ENCODE data around the gene NCAPD3.
"Not testable (repeated sequence)": the region's sequence is repeated elsewhere in the genome, so short reads cannot be mapped to it uniquely, and the experiment has no call there.

The NCAPD3 gene

DNA sequence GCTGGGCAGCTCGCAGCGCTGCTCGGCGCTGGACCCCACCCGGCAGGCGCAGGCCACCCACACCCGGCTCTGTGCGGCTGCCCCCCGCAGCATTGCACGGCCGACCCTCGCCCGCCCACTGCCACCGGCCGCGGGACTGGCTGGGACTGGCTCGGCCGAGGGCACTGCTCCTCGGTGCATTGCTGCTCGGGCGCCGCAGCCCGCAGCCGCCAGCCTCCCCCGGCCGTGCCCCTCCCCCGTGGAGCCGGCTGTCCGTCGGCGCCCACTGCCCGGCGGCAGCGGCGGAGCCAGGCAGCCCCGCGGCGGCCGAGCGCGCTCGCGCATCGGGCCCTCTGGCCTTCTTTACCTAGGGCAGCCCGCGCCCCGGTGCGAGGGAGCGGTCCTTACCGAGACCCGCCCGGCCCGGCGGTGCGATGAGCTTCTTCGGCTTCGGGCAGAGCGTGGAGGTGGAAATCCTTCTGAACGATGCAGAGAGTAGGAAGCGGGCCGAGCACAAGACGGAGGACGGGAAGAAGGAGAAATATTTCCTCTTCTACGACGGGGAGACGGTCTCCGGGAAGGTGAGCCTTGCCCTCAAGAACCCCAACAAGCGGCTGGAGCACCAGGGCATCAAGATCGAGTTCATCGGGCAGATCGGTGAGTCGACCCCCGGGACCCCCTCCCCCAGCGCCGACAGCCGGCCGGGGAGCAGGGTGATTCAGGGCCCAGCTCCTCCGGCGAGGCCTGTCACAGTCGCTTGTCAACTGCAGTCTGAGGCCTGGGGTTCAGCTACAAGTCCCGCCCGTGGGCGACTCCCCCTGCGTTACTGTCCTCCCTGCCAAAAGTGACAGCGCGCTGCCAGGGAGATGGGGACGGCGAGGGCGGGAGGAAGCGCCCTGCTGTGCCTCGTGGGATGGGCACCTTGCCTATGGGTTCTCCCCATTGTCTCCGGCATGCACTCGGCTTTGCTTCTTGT is 1.2 kb upstream of the NCAPD3 start:
- DNase-seq = no peak

DNA sequence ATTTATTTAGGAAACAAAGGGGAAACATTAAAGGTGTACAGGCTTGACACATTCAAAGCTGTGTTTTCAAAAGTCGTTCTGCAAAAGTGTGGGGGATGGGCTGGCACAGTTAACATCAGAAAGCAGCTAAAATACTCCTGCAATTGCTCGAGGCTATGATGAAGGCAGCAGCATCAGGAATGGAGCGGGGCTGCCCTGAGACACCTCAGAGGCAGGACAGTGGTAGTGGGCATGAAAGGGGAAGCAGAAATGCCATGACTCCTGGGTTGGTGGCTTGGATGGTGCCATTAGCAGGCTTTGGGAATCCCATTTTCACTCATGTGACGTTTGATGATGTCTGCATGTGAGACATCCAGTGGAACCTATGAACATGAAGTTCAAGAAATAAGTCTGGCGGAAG is 646 bp downstream of the NCAPD3 start:
- DNase-seq = no peak

DNA sequence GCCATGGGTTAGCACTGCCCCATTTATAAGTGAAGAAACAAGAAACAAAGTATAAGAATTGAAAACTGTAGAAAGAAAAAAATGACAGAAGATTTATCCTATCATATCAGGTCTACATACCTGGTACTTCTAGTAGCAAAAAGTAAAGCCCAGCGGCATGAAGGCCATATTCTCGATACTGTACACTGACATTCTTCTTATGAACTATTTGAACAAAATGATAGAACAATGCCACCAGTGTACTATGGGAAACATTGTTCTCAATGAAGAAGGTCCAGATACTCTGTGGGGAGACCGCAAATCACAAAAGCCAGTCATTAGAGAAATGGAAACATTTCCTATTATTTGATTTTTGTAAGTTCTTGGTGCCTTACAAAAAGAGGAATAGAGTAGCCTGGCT is 7.0 kb downstream of the NCAPD3 start:
- no peak for DNase-seq

DNA sequence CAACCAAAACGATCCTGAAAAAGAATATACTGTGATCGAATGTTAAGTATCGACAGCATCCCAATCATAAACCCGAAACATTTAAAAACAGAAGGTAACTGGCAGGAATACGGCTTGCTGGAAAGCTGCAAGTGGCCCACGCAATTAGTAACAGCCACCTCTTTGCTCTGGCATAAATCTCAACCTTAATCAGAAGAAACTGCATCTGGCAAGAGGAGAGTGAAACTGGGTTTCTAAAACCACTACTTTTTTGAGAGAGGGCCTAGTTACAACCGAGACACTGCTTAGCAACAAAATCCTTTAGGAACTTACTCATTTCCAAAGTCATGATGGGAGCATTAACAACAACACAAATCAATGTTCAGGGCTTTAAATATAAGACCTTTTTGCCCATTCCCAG is 7.9 kb downstream of the NCAPD3 start:
- DNase-seq = no peak

DNA sequence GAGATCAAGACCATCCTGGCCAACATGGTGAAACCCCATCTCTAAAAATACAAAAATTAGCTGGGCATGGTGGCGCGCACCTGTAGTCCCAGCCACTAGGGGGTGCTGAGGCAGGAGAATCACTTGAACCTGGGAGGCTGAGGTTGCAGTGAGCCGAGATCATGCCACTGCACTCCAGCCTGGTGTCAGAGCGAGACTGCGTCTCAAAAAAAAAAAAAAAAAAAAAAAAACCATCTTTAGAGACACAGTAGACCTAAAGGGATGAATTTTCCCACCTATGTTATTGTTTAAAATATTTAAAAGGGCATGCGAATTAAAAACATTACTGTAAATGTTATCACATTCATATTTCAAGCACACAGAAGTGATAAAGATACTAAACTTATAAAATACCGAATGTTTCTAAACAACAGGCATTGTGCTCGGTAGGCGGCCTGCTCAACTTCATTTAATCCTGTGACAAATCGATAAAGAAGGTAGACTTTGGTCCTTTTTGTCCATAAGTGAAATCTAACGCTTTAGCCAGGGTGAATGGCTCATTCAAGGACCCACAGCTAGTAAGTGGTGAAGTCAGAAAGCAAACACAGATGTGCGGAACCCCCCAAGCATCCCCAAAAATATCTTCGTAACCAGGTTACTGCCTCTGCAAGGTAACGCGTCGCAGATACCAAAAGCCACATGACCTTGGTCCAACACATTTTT is 16.1 kb downstream of the NCAPD3 start:
- DNase-seq = no peak

DNA sequence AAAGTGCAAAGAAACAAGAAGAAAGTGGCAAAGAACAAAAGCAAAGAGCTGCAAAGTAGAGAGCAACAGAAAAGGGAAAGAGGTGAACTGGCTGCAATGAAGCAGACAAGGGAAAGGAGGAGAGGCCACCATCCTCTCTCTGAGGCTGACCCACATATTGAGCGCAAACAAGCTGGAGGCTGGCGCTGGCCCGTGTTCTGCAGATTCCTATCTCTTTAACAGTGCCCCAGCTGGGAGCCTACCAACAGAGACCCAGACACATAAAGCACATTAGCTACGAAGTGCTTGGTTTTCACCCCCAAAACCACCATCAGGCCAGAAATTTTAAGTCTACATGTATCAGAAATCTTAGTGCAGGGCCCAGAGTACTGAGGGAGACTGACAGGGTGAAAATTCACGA is 17.6 kb downstream of the NCAPD3 start:
- DNase-seq = no peak

DNA sequence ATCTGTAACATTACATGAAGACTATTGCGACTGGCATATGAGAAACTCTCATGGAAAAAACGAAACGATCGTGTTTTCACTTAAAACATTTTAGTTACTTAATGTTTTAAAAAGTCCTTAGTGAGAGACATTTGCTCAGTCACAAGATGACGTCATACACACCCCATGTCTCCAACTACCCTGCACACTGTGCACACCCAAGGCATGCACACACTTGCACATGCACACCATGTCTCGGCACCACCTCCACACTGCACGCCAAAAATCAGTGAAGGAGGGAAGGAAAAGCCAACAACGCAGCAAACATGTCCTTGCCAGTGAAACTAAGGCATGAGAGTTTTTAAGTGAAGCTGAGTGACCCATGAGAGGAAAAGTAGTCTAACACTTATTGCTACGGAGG is 18.0 kb downstream of the NCAPD3 start:
- no peak for DNase-seq

DNA sequence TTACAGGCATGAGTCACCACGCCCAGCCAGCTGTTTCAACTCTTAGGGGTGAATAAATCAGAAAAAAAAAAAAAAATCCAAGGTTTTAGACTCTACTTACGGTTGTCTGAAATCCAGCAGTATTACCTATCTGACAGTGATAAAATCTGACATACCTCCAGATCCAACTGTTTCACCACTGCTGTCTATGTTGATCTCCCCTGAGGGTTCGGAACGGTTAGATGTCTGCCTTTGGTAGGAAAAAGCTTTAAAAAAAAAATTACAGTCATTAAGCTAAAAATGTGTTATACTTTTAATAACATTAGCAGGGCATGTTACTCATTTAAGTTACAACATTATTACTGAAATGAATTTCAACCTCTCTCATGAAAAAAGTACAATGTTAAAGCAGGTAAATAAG is 21.1 kb downstream of the NCAPD3 start:
- no peak for DNase-seq

DNA sequence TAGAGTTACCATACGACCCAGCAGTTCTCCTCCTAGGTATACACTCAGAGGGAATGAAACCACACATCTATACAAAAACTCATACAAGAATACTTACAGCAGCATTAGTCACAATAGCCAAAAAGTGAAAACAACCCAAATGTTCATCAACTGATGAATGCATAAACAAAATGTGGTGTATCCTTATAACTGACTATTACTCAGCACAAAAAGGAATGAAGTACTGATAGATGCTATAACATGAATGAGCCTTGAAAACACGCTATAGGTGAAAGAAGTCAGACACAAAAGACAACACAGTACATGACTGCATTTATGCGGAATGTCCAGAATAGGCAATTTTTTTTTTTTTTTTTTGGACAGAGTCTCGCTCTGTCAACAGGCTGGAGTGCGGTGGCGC is 23.1 kb downstream of the NCAPD3 start:
- no peak for DNase-seq

DNA sequence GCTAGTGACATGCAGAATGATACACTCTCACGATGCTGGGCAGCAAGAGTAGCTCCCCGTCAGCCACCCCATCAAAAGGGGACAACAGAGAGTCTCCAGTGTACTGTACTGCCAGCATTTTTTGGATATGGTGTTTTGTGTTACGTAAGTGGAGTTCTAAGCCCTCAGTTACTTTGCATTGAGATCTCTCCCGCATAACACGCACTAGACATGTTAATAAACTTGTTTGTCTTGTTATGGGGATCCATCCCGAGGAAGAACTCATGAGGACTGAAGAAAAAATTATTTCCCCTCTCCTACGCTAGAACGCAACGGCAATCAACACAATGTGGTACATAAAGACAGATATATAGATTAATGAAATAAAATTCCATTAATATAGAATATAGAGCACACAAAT is 24.2 kb downstream of the NCAPD3 start:
- DNase-seq = no peak

DNA sequence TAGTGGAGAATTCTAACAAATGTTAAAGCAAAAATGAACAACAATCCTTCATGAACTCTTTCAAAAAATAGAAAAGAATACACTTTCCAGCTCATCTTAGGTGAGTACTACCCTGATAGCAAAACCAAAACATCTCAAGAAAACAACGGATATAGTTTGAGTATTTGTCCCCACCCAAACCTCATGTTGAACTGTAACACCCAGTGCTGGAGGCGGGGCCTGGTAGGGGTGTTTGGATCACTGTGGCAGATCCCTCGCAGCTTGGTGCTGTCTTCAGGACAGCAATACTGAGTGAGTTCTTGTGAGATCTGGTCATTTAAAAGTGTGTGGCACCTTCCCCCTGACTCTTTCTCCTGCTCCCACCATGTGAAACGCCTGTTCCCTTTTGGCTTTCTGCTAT is 27.0 kb downstream of the NCAPD3 start:
- no peak for DNase-seq

DNA sequence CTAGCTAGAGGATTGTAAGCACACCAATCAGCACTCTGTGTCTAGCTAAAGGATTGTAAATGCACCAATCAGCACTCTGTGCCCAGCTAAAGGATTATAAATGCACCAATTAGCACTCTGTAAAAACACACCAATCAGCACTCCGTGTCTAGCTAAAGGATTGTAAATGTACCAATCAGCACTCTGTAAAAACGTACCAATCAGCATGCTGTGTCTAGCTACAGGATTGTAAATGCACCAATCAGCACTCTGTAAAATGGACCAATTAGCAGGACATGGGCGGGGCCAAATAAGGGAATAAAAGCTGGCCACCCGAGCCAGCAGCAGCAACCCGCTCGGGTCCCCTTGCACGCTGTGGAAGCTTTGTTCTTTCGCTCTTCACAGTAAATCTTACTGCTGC is 35.7 kb downstream of the NCAPD3 start:
- not testable (repeated sequence) for DNase-seq

DNA sequence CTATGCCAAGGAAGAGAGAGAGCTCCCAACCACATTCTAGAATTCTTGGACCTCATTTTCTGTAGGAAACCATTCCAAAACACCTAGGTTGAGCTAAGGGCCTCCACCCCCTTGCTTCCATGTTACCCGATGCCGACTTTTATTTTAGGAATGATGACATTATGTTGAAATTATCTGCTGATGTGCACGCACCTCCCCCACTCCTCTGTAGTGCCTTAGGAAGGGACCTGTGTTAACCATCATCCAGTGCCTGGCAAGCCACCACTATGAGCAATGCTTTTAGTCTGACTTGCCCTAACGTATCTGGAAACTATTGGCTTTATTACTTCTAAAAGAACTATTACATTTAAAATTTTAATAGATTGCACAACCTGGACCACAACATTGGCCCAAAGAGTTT is 42.1 kb downstream of the NCAPD3 start:
- no peak for DNase-seq

DNA sequence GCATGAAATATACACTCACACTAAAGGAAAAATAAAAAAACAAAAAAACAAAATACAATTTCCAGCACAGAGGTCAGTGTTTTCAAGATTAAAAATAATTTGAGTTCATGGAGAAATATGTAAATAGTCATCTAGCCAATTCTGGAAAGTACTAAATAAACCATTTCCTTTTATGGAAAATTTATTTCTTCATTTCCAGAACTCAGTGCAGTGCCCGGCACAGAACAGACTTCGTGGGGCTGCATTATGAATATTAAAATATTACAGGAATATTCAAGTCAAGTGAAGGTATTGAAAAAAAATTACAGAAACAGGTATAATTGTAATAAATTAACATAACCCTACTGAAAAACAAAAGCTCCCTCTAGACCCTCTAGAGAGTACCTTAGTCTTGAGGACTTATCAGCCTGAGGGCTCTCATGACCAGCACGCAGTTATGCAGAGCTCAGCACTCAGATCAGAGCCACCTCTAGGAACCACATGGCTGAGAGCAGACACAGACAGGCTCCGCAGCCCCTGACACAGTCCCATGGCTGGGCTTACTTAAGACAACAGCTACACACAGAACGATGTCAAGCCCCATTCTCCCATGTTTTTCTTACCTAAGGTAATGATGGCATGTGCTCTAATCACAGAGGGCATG is 45.6 kb downstream of the NCAPD3 start:
- DNase-seq = no peak

DNA sequence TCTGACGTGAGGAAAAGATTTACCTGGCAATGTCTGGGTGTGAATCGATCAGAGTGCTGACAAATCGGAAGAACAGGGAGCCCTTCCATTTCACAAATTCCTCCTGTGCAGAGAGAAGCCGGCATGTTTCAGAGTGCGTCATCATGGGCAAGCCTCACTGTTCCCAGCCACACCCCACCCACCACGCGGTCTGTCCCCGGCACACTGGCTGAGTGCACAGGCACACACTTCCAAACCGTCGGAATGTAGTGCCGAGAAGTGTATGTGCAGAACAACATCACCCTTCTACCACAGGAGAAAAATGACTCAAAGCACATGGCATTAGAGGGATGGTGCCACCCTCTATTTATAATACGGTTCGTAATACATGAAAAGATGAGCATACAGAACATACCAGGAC is 47.5 kb downstream of the NCAPD3 start:
- DNase-seq = no peak

DNA sequence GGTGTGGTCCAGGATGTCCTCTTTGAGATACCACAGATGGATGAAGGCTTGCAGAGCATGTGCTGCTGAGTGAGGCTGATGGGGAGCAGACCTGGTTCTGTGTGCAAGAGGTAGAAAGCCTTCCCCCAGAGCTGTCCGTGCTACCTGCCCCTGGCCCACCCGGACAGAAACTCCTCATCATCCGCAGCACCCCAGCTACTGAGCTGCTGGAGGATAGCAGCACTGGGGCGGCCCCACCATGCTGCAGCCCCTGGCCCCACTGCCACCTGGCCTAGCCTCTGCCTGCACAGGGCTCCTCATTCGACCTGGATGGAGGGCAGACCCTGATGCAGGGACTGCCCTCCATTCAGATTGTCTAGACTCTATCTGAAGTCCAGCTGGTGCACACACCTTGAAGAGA is 50.5 kb downstream of the NCAPD3 start:
- no peak for DNase-seq

DNA sequence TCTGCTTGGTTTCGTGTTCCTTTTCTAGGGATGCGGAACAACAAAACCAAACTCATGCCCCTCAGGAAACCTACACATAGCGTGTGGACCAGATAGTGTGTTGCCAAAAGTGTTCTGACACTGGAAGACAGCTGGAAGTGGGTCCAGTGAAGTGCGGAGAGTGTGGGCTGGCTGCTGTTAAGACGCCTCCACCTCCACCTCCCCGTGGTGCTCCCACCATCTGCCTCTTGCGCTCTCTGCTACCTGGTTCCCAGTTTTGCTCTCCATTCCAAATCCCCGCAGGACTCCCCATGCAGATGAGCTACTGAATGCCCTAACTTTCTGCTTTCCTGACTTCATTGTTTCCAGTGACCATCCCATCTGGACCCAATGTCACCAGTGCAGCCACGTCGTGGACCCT is 51.8 kb downstream of the NCAPD3 start:
- no peak for DNase-seq

DNA sequence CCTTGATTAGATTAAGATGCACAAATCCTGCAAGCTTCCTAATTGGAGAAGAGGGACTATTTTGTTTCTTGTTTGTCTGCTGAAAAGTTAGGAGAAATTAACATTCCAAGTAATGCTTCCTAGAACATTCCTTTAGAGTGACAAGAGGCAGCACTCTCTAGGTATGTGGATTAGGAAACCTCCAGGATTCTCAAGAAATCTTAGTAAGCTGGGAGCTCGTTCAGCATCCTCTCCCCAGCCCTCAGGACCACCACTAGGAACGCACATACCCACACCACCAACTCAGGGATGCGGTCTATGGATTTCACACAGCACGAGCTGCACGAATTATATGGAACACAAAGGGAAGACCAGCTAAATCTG is 52.9 kb downstream of the NCAPD3 start:
- DNase-seq = no peak

DNA sequence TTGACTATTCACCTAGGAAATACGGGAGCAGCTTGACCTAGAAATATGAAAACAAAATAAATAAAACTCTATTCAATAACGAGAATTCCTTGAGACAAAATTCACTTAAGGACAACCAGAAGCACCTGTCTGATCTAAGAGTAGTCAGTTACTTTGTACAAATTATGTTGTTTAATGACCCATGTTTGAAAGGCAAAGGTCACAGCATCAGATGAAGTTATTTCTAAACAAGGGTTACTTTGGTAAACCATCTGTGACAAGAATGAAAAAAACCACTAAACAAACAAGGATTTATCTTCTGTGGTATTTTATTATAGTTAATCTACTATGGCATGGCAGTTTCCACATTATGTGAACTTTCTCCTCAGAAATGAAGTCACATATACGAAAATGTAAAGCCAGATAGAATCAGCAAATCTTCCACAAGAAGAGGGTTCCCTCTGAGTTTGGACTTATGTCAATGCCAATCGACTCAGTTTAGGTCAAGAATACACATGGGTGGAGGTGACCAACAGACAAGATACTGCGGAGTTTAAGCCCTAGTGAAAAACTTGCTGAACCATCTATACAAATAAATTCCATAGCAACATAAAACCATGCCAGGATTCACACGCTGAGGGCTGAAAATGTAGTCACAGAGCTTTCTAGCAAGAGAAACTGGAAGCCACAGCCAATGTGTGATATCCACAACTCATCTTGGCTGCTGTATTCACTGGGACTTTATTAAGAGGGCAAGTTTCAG is 53.4 kb downstream of the NCAPD3 start:
- no peak for DNase-seq

DNA sequence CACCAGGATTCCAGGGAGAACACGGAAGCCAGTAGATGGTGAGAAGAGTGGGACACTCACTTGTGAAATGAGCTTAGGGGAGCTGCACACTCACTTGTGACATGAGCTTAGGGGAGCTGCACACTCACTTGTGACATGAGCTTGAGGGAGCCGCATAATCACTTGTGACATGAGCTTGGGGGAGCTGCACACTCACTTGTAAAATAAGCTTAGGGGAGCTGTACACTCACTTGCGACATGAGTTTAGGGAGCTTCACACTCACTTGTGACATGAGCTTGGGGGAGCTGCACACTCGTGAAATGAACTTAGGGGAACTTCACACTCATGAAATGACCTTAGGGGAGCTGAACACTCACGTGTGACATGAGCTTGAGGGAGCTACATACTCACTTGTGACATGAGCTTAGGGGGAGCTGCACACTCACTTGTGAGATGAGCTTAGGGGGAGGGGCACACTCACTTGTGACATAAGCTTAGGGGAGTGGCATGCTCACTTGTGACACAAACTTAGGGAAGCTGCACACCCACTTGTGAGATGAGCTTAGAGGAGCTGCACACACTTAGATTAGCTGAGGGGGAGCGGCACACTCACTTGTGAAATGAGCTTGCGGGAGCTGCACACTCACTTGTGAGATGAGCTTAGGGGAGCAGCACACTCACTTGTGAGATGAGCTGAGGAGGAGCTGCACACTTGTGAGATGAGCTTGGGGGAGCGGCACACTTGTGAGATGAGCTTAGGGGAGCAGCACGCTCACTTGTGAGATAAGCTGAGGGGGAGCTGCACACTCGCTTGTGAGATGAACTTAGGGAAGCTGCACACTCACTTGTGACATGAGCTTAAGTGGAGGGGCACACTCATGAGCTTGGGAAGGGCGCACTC is 59.0 kb downstream of the NCAPD3 start:
- DNase-seq = no peak

DNA sequence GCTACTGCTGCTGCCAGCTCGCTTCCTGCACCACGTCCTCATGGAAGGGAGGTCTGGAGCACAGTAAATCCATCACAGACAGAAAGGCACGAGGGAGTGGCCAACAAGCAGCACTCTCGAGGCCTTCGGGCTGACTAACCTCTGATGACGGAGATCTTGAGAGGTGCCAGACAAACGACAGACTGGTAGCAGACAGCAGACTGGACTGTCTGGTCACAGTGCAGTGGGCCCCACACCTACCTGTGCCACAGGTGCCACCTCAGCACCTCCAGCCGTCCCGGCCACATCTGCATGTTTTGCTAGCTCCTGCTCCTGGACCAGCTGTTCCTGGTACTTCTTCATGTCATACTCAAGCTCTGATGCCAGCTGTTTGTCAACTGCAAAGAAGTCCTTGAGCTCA is 64.1 kb downstream of the NCAPD3 start:
- no peak for DNase-seq

DNA sequence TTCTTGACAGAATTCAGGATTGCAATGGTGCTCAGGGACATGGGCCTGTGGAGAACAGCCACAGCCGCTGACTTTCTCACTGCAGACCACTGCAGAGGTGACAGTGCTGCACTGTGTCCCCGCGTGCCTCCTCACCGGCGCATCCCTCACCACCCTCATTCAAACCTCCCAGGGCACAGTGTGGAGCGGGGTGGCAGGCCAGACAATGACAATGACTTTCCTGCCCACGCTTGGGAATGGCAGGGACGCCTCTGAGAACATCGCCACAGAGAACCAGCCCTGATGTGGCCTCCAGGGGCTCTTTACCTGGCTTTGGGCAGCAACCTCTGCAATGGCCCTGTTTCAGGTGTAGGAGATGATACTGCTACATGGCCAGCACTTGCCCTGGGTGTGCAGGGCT is 65.7 kb downstream of the NCAPD3 start:
- DNase-seq = no peak

Data from NCI-H1694 treated with DMSO at 0.1 percent for 48 hours (cell line).